GM12874 (cell line): ENCODE measurements around the gene EEPD1.

ENCODE experiments used
- TF ChIP-seq, protein P1 (sequence below): IDR thresholded peaks from 2 replicates; pipeline ENCODE4 v1.5.1; 2011; ENCODE audit warnings: low read depth, mild to moderate bottlenecking, control low read depth, low read length, moderate library complexity; ENCODE audit not compliant: insufficient read depth

Gene EEPD1

GRCh38 chr7:36204044-36204663 is 51.1 kb downstream of the EEPD1 start:
- TF ChIP-seq, protein P1, sequence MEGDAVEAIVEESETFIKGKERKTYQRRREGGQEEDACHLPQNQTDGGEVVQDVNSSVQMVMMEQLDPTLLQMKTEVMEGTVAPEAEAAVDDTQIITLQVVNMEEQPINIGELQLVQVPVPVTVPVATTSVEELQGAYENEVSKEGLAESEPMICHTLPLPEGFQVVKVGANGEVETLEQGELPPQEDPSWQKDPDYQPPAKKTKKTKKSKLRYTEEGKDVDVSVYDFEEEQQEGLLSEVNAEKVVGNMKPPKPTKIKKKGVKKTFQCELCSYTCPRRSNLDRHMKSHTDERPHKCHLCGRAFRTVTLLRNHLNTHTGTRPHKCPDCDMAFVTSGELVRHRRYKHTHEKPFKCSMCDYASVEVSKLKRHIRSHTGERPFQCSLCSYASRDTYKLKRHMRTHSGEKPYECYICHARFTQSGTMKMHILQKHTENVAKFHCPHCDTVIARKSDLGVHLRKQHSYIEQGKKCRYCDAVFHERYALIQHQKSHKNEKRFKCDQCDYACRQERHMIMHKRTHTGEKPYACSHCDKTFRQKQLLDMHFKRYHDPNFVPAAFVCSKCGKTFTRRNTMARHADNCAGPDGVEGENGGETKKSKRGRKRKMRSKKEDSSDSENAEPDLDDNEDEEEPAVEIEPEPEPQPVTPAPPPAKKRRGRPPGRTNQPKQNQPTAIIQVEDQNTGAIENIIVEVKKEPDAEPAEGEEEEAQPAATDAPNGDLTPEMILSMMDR = no peak

- TF ChIP-seq, protein P1 = no peak
Observed at GRCh38 chr7:36204929-36205635, 52.0 kb downstream of the EEPD1 start.

- TF ChIP-seq, protein P1 = no peak
Observed at GRCh38 chr7:36205803-36206202, 52.7 kb downstream of the EEPD1 start.

GRCh38 chr7:36207451-36208291 is 54.6 kb downstream of the EEPD1 start:
- TF ChIP-seq, protein P1 = no peak

DNA sequence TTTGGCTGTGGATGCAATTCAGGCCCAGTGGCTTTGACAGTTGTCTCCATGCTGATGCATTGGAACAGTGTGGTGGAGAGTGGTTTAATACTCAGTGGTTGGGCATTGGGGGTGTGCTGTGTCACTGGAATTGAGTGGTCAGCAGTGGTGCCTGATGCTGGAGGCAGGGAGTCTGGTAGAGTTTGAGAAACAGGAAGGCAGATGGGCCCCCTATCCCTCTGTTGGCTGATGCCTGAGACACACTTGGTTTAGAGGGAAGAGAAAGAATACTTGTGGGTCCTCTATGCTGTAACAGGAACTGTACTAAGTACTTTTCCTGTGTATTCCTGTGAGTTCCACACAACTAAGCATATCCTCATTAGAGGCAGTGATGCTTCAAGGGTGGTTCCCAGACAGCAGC is 55.4 kb downstream of the EEPD1 start:
- TF ChIP-seq, protein P1 = no peak

GRCh38 chr7:36208997-36209813 is 56.2 kb downstream of the EEPD1 start:
- TF ChIP-seq, protein P1 = no peak
